ENCODE measurements around the gene TLR4.

TLR4 gene

GRCh38 chr9:117745598-117745997 is 41.4 kb downstream of the TLR4 start:
- DNase-seq (ENCODE audit: low spot score) = no peak

- no peak for DNase-seq (ENCODE audit: low spot score)
These were observed 42.1 kb downstream of the TLR4 start for GRCh38 chr9:117746263-117746662.

- DNase-seq (ENCODE audit: low spot score) = no peak
These were observed 43.3 kb downstream of the TLR4 start for GRCh38 chr9:117747386-117747970.

GRCh38 chr9:117750401-117750800 is 46.2 kb downstream of the TLR4 start:
- no peak for DNase-seq (ENCODE audit: low spot score)

GRCh38 chr9:117752894-117753293 is 48.7 kb downstream of the TLR4 start:
- DNase-seq (ENCODE audit: low spot score) = no peak

- DNase-seq (ENCODE audit: low spot score) = no peak
These were observed 53.5 kb downstream of the TLR4 start for GRCh38 chr9:117757561-117758190.

GRCh38 chr9:117763314-117763713 is 59.1 kb downstream of the TLR4 start:
- DNase-seq (ENCODE audit: low spot score) = no peak

GRCh38 chr9:117768750-117769395 is 64.7 kb downstream of the TLR4 start:
- DNase-seq (ENCODE audit: low spot score) = no peak

GRCh38 chr9:117771136-117771535 is 66.9 kb downstream of the TLR4 start:
- no peak for DNase-seq (ENCODE audit: low spot score)

GRCh38 chr9:117772960-117773359 is 68.8 kb downstream of the TLR4 start:
- DNase-seq (ENCODE audit: low spot score) = no peak

All from globus pallidus (tissue), 1 donor.